Lower leg skin (tissue), 3 donors: Measurements from ENCODE around the gene TTLL5.

Experiments
- POLR2A ChIP-seq, 2 donors: fragments of 450-650 bp; IDR thresholded peaks; one replicate each; pipeline ENCODE4 v1.6.1; 2016 to 2017; ENCODE audit warnings: antibody characterized with exemption in 2 of 2, mild to moderate bottlenecking in 1 of 2, moderate library complexity in 1 of 2
- TF ChIP-seq, protein P1 (sequence below), 3 donors: fragments of 450-650 bp; IDR thresholded peaks; one replicate each; pipeline ENCODE4 v1.5.1; 2016; ENCODE audit warnings: antibody characterized with exemption in 3 of 3, mild to moderate bottlenecking in 3 of 3, moderate library complexity in 2 of 3

DNA sequence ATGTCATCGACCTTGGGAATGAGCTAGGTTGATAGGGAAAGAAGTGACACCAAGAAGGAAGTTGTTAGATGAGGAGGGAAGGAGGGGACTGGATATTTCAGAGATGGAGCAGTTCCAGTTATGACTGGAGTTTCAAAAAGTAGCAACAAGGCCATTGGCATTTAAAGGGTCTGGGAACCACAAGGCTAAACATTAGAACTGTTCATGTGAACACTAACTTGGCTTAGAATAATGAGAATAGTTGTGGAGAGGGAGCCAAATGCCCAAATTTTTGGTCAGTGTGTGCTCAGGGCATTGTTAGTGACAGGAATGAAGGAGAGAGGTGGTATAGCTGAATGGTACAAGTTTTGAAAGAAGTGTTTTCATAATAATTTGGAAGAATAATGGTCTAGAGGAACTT, 341.3 kb downstream of the TTLL5 start:
- TF ChIP-seq, protein P1, sequence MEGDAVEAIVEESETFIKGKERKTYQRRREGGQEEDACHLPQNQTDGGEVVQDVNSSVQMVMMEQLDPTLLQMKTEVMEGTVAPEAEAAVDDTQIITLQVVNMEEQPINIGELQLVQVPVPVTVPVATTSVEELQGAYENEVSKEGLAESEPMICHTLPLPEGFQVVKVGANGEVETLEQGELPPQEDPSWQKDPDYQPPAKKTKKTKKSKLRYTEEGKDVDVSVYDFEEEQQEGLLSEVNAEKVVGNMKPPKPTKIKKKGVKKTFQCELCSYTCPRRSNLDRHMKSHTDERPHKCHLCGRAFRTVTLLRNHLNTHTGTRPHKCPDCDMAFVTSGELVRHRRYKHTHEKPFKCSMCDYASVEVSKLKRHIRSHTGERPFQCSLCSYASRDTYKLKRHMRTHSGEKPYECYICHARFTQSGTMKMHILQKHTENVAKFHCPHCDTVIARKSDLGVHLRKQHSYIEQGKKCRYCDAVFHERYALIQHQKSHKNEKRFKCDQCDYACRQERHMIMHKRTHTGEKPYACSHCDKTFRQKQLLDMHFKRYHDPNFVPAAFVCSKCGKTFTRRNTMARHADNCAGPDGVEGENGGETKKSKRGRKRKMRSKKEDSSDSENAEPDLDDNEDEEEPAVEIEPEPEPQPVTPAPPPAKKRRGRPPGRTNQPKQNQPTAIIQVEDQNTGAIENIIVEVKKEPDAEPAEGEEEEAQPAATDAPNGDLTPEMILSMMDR (IDR thresholded peaks at IDR 0.05), result no peak
- no peak for TF ChIP-seq POLR2A (IDR thresholded peaks at IDR 0.05)
